ENCODE measurements around the gene USP15. TPM values are rescaled to one million over a fixed set of nuclear protein-coding genes. Genes with fewer than 3 reads are reported as not detected.

The USP15 gene
- total and polyA plus RNA-seq, 2 of the 8 experiments (the other 6 are each of a cell fraction or from before 2014, with no cell fraction given) = 12.7 to 38.6 TPM

DNA sequence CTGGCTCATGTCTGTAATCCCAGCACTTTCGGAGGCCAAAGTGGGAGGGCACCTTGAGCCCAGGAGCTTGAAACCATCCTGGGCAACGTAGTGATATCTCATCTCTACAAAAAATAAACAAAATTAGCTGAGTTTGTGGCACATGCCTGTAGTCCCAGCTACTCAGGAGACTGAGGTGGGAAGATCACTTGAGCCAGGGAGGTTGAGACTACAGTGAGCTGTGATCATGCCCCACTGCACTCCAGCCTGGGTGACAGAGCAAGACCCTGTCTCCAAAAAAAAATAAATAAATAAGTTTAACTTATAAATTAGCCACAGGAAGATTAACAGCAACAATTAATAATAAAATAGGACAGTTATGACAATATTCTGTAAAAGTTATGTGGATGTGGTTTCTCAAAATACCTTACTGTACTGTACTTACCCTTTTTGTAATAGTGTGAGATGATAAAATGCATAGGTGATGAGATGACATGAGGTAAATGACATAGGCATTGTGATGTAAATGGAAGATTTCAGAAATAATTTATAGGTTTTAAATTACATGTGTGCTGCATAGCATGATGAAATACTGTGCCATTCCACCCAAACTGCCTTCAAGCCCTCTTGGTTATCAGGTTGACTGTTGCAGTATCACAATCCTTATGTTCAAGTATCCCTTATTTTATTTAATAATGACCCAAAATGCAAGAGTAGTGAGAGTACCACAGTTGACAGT, 22.0 kb downstream of the USP15 start:
- POLR2A ChIA-PET (ENCODE audit: partially characterized antibody) = interaction anchor here (0.7 kb wide), 1 partner anchor 530 kb away, joined by 3 read pairs; no protein-coding TSS in a partner anchor
- FAIRE-seq = no peak

More for the DNA sequence above, 22.0 kb downstream of the USP15 start:
- H2BK20ac ChIP-seq (ENCODE audit: low read length) = no peak overlapping the region
- H3K4ac ChIP-seq (replicated peaks; ENCODE audit: insufficient read length, low read depth, low read length) = no peak overlapping the region
- H3K23ac ChIP-seq (ENCODE audit: insufficient read length) = no peak overlapping the region
- DNase-seq (ENCODE audit: low read depth in 1 of 2, low spot score in 2 of 2) = no peak
- no peak overlapping the region for H3K4me3 ChIP-seq (ENCODE audit: extremely low read depth in 1 of 4, insufficient read depth in 2 of 4, low read depth in 3 of 4, low read length in 4 of 4)
- H3K9ac ChIP-seq (replicated peaks in 1 of 4; ENCODE audit: extremely low read depth in 1 of 4, low read depth in 3 of 4, low read length in 3 of 4) = no peak overlapping the region
- no peak overlapping the region for H2AFZ ChIP-seq (ENCODE audit: low read length)
- no peak overlapping the region for H3K18ac ChIP-seq (ENCODE audit: extremely low read depth, low read length)
- H3K27me3 ChIP-seq (replicated peaks in 1 of 4; ENCODE audit: control insufficient read depth in 3 of 4, extremely low read depth in 1 of 4, insufficient read depth in 3 of 4, low read length in 3 of 4) = no peaks in the 10 kb centered on the region
- no peak overlapping the region for H3K4me2 ChIP-seq (ENCODE audit: insufficient read depth in 1 of 2, low read depth in 2 of 2, low read length in 2 of 2)
- H3K79me1 ChIP-seq (ENCODE audit: low read depth, low read length) = no peaks in the 10 kb centered on the region
- no peak overlapping the region for H4K5ac ChIP-seq (ENCODE audit: insufficient read length, low read depth, low read length)
- no peak overlapping the region for H2BK120ac ChIP-seq (replicated peaks; ENCODE audit: low read depth, low read length)
- no peak overlapping the region for H3K27ac ChIP-seq (ENCODE audit: low read depth, low read length)
- no peak overlapping the region for H3K56ac ChIP-seq (replicated peaks; ENCODE audit: insufficient read length, low read depth, low read length)
- CTCF ChIA-PET (ENCODE audit: partially characterized antibody) = no interaction called here
- no peaks in the 10 kb centered on the region for H3K23me2 ChIP-seq (ENCODE audit: low read depth, low read length)
- H4K91ac ChIP-seq (replicated peaks; ENCODE audit: insufficient read length, low read length) = no peak overlapping the region
- H3K4me1 ChIP-seq (replicated peaks in 1 of 4; ENCODE audit: control insufficient read depth in 3 of 4, insufficient read depth in 4 of 4, low read length in 3 of 4) = no peaks in the 10 kb centered on the region
- no peaks in the 10 kb centered on the region for H3K36me3 ChIP-seq (ENCODE audit: control insufficient read depth in 2 of 4, insufficient read depth in 4 of 4, low read length in 3 of 4)
- no peaks in the 10 kb centered on the region for H3K9me3 ChIP-seq (ENCODE audit: insufficient read depth in 2 of 2, low read depth in 1 of 2, low read length in 1 of 2)
- H2AK5ac ChIP-seq (ENCODE audit: low read depth, low read length) = no peak overlapping the region
- H3K14ac ChIP-seq (ENCODE audit: insufficient read length) = no peak overlapping the region
- TF ChIP-seq GABPA (IDR thresholded peaks at IDR 0.05; ENCODE audit: borderline replicate concordance, insufficient read depth, low read length) = no peak
- no peak for TF ChIP-seq SIX5 (IDR thresholded peaks at IDR 0.05; ENCODE audit: low read depth, low read length)
- TF ChIP-seq SP2 (IDR thresholded peaks at IDR 0.05; ENCODE audit: low read length) = no peak
- no peak for TF ChIP-seq RXRA (IDR thresholded peaks at IDR 0.05; ENCODE audit: insufficient read depth, low read depth, low read length)
- H3K79me2 ChIP-seq (ENCODE audit: control insufficient read depth in 1 of 2, insufficient read depth in 2 of 2, low read length in 2 of 2) = peaks cover 0 to 43% of the 10 kb centered on the region in 2 experiments; a peak in 3 of 4 replicates
- no peak overlapping the region for H2BK5ac ChIP-seq (ENCODE audit: low read depth, low read length)
- no peak overlapping the region for H4K8ac ChIP-seq (ENCODE audit: extremely low read depth, insufficient read depth, low read length)
- H2BK15ac ChIP-seq (ENCODE audit: low read length) = no peak overlapping the region
- WGBS, 2 experiments (ENCODE audit: extremely low coverage in 1 of 2, insufficient coverage in 1 of 2, insufficient read length in 1 of 2, insufficient replicate concordance in 2 of 2, low coverage in 1 of 2, low lambda C conversion rate in 2 of 2, missing lambda C conversion rate in 1 of 2) = 92% methylated on average over 2 of the region's 2 CpGs; no CpG with 5 or more reads in 1 of the 2 experiments
- H4K20me1 ChIP-seq (replicated peaks in 1 of 2; ENCODE audit: control insufficient read depth in 1 of 2, insufficient read depth in 2 of 2, low read length in 2 of 2) = peaks cover 0 to 4% of the 10 kb centered on the region in 2 experiments
- H2BK12ac ChIP-seq (ENCODE audit: low read depth, low read length) = no peak overlapping the region

Data from H1 (cell line).